Activated CD8-positive, alpha-beta T cell treated with anti-CD3 and anti-CD28 coated beads, Interleukin-2, amount 10 ng/mL, durations not matched to agents 7 days and 5 days (primary cell): ENCODE measurements around the gene RFT1. TPM values are rescaled to one million over a fixed set of nuclear protein-coding genes. Genes with fewer than 3 reads are reported as not detected.
"Not testable (repeated sequence)": the region's sequence is repeated elsewhere in the genome, so short reads cannot be mapped to it uniquely, and the experiment has no call there.

ENCODE experiments used
- ATAC-seq: fragments of 150-1000 bp; cut with Tn5 transposase; one replicate; pipeline ENCODE4 v1.10.0; 2021; ENCODE audit warnings: moderate library complexity
- CTCF ChIA-PET: fragments of 350-600 bp; sonication (Branson Sonifier 250); formaldehyde crosslinking; loops from one replicate; lab custom pipeline; 2021; ENCODE audit warnings: antibody characterized with exemption; lab: Charles Lee
- POLR2A ChIA-PET: fragments of 350-600 bp; sonication (Branson Sonifier 250); formaldehyde crosslinking; loops from one replicate; lab custom pipeline; 2021; ENCODE audit warnings: antibody characterized with exemption; lab: Charles Lee
- DNase-seq: peaks from one replicate; pipeline ENCODE4 v3.0.0-alpha.2; 2020
- H3K27ac Mint-ChIP-seq: one replicate; pipeline ENCODE4 v1.8.0; 2021; ENCODE audit warnings: mild to moderate bottlenecking, mixed read lengths
- H3K27me3 Mint-ChIP-seq: one replicate; pipeline ENCODE4 v1.8.0; 2021; ENCODE audit warnings: low read depth, mixed read lengths
- H3K36me3 Mint-ChIP-seq: one replicate; pipeline ENCODE4 v1.8.0; 2021; ENCODE audit warnings: low read depth, mixed read lengths
- H3K4me1 Mint-ChIP-seq: one replicate; pipeline ENCODE4 v1.8.0; 2021; ENCODE audit warnings: low read depth, mixed read lengths
- H3K4me3 Mint-ChIP-seq: one replicate; pipeline ENCODE4 v1.8.0; 2021; ENCODE audit warnings: mild to moderate bottlenecking, mixed read lengths
- H3K9me3 Mint-ChIP-seq: one replicate; pipeline ENCODE4 v1.8.0; 2022; ENCODE audit warnings: mixed read lengths; ENCODE audit not compliant: insufficient read depth
- total RNA-seq, 2 experiments: library from RNA; stranded (reverse); gene quantifications; one replicate each; pipeline ENCODE4 v1.2.3, GENCODE V29; 2021

Gene RFT1
- total RNA-seq, 2 experiments from 2014 or later = 31.7 to 32.3 TPM

GRCh38 chr3:53153980-53154379 is 23.7 kb upstream of the RFT1 start:
- no peaks in the 10 kb centered on the region for H3K9me3 Mint-ChIP-seq
- H3K4me3 Mint-ChIP-seq = no peak overlapping the region
- ChIA-PET POLR2A (no interaction called here), CTCF (interaction anchor here (1.2 kb wide), 1 partner anchor 43 kb away, joined by 3 read pairs; no protein-coding TSS in a partner anchor)
- no peaks in the 10 kb centered on the region for H3K36me3 Mint-ChIP-seq
- DNase-seq (no peak), ATAC-seq (no peak)
- H3K27ac Mint-ChIP-seq = no peak overlapping the region
- H3K4me1 Mint-ChIP-seq = no peaks in the 10 kb centered on the region
- H3K27me3 Mint-ChIP-seq = peaks cover 41% of the 10 kb centered on the region

DNA sequence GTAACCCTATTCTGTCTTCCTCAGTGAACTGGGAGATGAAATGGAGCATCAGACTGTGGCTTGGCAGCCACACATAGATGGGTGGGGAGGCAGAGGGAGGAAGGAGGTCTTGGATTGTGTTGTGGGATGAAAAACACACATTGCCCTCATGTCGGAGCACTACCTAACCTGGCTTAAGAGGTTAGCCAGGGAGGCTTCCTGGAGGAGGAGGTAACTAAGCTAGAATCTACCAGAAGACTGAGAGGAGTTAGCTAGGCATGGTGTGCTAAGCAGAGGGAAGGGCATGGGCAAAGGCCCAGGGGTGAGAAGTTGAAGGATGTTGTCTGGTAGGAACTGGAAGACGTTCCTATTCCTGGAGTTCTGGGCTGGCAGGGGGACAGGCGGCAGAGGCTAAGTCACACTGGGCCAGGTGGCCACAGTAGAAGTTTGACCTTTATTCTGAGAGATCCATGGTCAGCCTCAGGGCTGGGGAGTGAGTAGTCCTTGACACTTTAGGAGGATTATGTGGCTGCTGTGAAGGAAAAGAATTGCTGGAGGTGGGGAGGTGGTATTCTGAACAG is 23.1 kb upstream of the RFT1 start:
- Mint-ChIP-seq H3K4me3 (no peak overlapping the region), H3K9me3 (no peaks in the 10 kb centered on the region), H3K36me3 (no peaks in the 10 kb centered on the region), H3K4me1 (no peaks in the 10 kb centered on the region), H3K27ac (no peak overlapping the region), H3K27me3 (peaks cover 36% of the 10 kb centered on the region)
- CTCF ChIA-PET = interaction anchor here (1.2 kb wide), 1 partner anchor 43 kb away, joined by 3 read pairs; no protein-coding TSS in a partner anchor
- ATAC-seq (no peak), DNase-seq (no peak)
- POLR2A ChIA-PET = no interaction called here

DNA sequence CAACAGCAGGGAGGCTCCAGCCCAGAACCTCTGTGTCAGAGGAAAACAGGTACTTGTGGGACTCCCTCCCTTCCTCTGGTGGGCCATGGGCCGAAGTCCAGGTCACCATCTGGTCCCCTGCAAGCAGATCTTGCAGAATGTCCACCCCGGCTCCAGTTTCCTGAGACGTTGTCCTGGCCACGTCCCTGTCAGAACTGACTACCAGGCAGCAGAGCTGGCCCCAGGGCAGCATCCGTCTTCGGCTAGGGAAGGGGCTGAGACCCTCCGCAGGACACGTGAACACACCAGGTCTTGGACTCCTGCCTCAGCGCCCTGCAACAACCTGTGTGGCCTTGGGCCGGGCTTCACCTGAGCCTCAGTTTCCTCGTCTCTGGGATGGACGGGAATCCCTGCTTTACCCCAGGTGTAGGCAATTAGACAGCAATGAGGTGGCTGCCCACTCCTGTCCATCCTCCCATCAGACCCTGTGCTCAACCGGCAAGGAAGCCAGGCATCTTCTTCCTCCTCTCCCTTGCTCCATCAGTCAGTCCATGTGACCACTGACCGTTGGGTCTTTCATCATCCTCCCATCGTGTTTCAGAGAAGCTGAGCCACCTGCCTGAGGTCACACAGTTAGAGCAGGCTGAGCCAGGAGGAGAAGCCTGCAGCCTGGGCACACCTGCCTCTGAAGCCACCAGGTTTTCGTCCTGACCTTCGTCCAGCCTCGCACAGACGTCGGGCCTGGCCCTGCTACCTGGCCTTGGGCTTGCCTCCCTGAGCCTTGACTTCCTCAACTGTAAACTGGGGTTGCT is 21.8 kb upstream of the RFT1 start:
- DNase-seq = no peak
- ATAC-seq = no peak
- Mint-ChIP-seq H3K36me3 (no peaks in the 10 kb centered on the region), H3K27me3 (peaks cover 27% of the 10 kb centered on the region), H3K27ac (no peak overlapping the region), H3K9me3 (no peaks in the 10 kb centered on the region), H3K4me1 (no peaks in the 10 kb centered on the region), H3K4me3 (no peak overlapping the region)
- ChIA-PET CTCF (no interaction called here), POLR2A (no interaction called here)

GRCh38 chr3:53151465-53151864 is 21.2 kb upstream of the RFT1 start:
- Mint-ChIP-seq H3K4me1 (no peaks in the 10 kb centered on the region), H3K27ac (no peak overlapping the region), H3K4me3 (no peak overlapping the region), H3K27me3 (peaks cover 21% of the 10 kb centered on the region), H3K9me3 (no peaks in the 10 kb centered on the region), H3K36me3 (no peaks in the 10 kb centered on the region)
- DNase-seq (no peak), ATAC-seq (no peak)
- ChIA-PET CTCF (interaction anchor here (1.0 kb wide), 1 partner anchor 9 kb away, joined by 4 read pairs; no protein-coding TSS in a partner anchor), POLR2A (no interaction called here)

DNA sequence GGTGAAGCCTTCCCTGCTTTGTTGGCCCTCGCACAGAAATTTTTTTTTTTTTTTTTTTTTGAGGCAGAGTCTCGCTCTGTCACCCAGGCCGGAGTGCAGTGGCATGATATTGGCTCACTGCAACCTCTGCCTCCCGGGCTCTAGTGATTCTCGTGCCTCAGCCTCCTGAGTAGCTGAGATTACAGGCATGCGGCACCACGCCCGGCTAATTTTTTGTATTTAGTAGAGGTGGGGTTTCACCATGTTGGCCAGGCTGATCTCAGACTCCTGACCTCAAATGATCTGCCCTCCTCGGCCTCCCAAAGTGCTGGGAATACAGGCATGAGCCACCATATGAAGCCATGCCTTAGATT is 20.8 kb upstream of the RFT1 start:
- H3K27ac Mint-ChIP-seq, H3K4me1 Mint-ChIP-seq, ATAC-seq, POLR2A ChIA-PET, H3K9me3 Mint-ChIP-seq, H3K4me3 Mint-ChIP-seq, H3K36me3 Mint-ChIP-seq, DNase-seq: not testable (repeated sequence)
- peaks cover 21% of the 10 kb centered on the region for H3K27me3 Mint-ChIP-seq
- CTCF ChIA-PET = interaction anchor here (1.0 kb wide), 1 partner anchor 9 kb away, joined by 4 read pairs; no protein-coding TSS in a partner anchor

- no peak overlapping the region for H3K27ac Mint-ChIP-seq
- POLR2A ChIA-PET = interaction anchor here (0.7 kb wide), 1 partner anchor 36 kb away, joined by 3 read pairs; no protein-coding TSS in a partner anchor
- CTCF ChIA-PET = interaction anchor here (1.0 to 6.7 kb wide), 3 partner anchors 10 to 16 kb away, joined by 3 to 42 read pairs (median 4); partner anchors contain the start of gene PRKCD
- ATAC-seq (no peak), DNase-seq (no peak)
- no peak overlapping the region for H3K4me3 Mint-ChIP-seq
- no peaks in the 10 kb centered on the region for H3K4me1 Mint-ChIP-seq
- no peaks in the 10 kb centered on the region for H3K9me3 Mint-ChIP-seq
- no peaks in the 10 kb centered on the region for H3K36me3 Mint-ChIP-seq
- peaks cover 17% of the 10 kb centered on the region for H3K27me3 Mint-ChIP-seq
Observed at GRCh38 chr3:53150247-53151085, 20.2 kb upstream of the RFT1 start.

- H3K4me3 Mint-ChIP-seq = no peak overlapping the region
- no peaks in the 10 kb centered on the region for H3K4me1 Mint-ChIP-seq
- DNase-seq (no peak), ATAC-seq (no peak)
- H3K27me3 Mint-ChIP-seq = peaks cover 14% of the 10 kb centered on the region
- H3K9me3 Mint-ChIP-seq = no peaks in the 10 kb centered on the region
- no peak overlapping the region for H3K27ac Mint-ChIP-seq
- ChIA-PET POLR2A (no interaction called here), CTCF (interaction anchor here (1.0 to 6.7 kb wide), 2 partner anchors 11 to 16 kb away, joined by 3 to 42 read pairs; partner anchors contain the start of gene PRKCD)
- H3K36me3 Mint-ChIP-seq = no peaks in the 10 kb centered on the region
Observed at GRCh38 chr3:53149699-53150098, 19.5 kb upstream of the RFT1 start.

- Mint-ChIP-seq H3K4me3 (no peak overlapping the region), H3K4me1 (no peaks in the 10 kb centered on the region), H3K27ac (no peak overlapping the region), H3K36me3 (no peaks in the 10 kb centered on the region), H3K27me3 (peaks cover 9% of the 10 kb centered on the region), H3K9me3 (no peaks in the 10 kb centered on the region)
- ATAC-seq (no peak), DNase-seq (no peak)
- ChIA-PET POLR2A (no interaction called here), CTCF (interaction anchor here (1.0 to 6.7 kb wide), 3 partner anchors 11 to 48 kb away, joined by 3 to 42 read pairs (median 3); partner anchors contain the start of gene PRKCD)
Observed at GRCh38 chr3:53149006-53149690, 18.9 kb upstream of the RFT1 start.

DNA sequence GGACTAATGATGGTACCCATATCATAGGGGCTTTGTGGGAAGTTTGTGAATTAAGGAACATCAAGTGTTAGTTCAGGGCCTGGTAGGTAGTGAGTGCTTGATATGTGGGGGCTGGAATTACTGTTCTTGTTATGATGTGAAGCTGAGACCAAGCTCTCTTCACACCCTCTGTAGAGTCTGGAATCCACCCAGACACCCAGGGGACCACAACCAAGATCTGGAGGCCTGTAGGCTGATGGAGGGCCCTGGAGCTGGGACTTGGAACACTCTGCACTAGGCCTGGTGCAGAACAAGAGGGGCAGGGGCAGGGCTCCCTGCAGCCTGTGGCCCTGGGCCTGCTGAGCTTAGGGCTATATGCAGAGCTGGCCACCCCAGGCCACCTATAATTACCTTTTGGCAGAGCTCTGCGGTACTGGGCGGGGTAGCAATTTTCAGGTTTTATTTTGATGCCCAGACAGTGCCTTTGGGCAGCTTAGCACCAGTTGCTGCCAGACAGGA is 17.7 kb upstream of the RFT1 start:
- no peak overlapping the region for H3K27ac Mint-ChIP-seq
- no peak overlapping the region for H3K4me3 Mint-ChIP-seq
- H3K36me3 Mint-ChIP-seq = no peaks in the 10 kb centered on the region
- H3K9me3 Mint-ChIP-seq = no peaks in the 10 kb centered on the region
- POLR2A ChIA-PET = no interaction called here
- no peaks in the 10 kb centered on the region for H3K4me1 Mint-ChIP-seq
- ATAC-seq (no peak), DNase-seq (no peak)
- CTCF ChIA-PET = interaction anchor here (0.6 to 6.7 kb wide), 4 partner anchors 14 to 51 kb away, joined by 3 to 42 read pairs (median 4); no protein-coding TSS in a partner anchor
- peaks cover 3% of the 10 kb centered on the region for H3K27me3 Mint-ChIP-seq

DNA sequence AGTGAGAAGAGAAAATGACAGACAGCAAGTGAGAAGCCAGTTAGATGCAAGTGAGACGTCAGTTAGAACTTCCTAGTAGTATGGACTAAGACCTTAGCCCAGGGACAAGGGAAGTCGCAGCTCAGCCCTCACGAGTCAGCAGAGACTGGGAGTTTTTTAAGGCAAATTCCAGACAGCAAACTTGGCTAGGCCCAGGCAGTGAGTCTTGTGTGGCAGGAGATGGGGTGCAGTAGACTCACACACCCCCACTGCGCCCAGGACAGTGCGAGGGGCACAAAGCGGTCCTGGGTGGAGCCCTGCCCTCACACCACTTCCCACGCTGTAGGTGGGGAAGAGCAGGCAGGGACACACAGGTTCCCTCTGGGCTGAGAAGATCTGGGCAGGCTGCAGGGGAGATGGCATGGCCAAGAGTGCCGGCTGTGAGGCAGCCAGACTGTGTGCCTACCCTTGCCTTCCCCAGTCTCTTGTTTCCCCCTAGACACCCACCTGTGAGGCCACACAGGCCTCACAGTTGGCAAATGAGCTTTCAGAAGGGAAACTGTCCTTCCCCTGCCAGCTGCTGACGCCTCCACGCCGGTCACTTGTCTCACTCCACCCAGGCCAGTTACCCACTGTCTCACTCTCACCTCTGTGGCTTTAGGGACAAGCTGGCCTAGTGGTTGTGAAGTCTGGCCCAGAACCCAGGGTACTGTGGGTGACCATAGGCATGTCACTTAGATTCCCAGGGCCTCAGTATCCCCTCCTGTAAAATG is 17.1 kb upstream of the RFT1 start:
- H3K27me3 Mint-ChIP-seq = peaks cover 3% of the 10 kb centered on the region
- H3K4me1 Mint-ChIP-seq = no peaks in the 10 kb centered on the region
- POLR2A ChIA-PET = no interaction called here
- no peak overlapping the region for H3K4me3 Mint-ChIP-seq
- CTCF ChIA-PET = interaction anchor here (0.6 to 6.7 kb wide), 3 partner anchors 13 to 51 kb away, joined by 3 to 42 read pairs (median 5); no protein-coding TSS in a partner anchor
- ATAC-seq (no peak), DNase-seq (no peak)
- H3K36me3 Mint-ChIP-seq = no peaks in the 10 kb centered on the region
- H3K9me3 Mint-ChIP-seq = no peaks in the 10 kb centered on the region
- H3K27ac Mint-ChIP-seq = no peak overlapping the region
